Adipose tissue (tissue), 3 donors: Measurements from ENCODE around the gene KIF9. TPM values are rescaled to one million over a fixed set of nuclear protein-coding genes. Genes with fewer than 3 reads are reported as not detected.
"Not testable (repeated sequence)": the region's sequence is repeated elsewhere in the genome, so short reads cannot be mapped to it uniquely, and the experiment has no call there.

Experiments
- H3K27ac ChIP-seq: one replicate; pipeline ENCODE4 v1.5.1; 2013; ENCODE audit warnings: low read depth, low read length
- WGBS, 3 donors: extraction: QIAGEN DNeasy Blood & Tissue Kit; methylation state at CpG; one replicate each; pipeline ENCODE4 v1.1.7; 2013; 5-methylcytosine and 5-hydroxymethylcytosine counted together
- polyA plus RNA-seq, 3 donors: library from polyadenylated mRNA; stranded (reverse); fragments of 200-250 nt; gene quantifications; one replicate each; pipeline ENCODE4 v1.2.3, GENCODE V29; 2013
- donor health status: healthy with polysubstance abuse.
- donor health status: Bipolar disorder and iron deficiency.
- donor health status: healthy.

Gene KIF9
- polyA plus RNA-seq, 3 donors = 6.3 to 10.4 (median 9.2) TPM

GRCh38 chr3:47265008-47265407 lies 17.6 kb downstream of the KIF9 start:
- no peak overlapping the region for H3K27ac ChIP-seq
- 94 to 100% (median 100%) methylated on average over 1 of the region's 1 CpG for WGBS, 3 donors

GRCh38 chr3:47261301-47261700 lies 21.3 kb downstream of the KIF9 start:
- no peak overlapping the region for H3K27ac ChIP-seq
- 90 to 91% (median 91%) methylated on average over 3 of the region's 3 CpGs for WGBS, 3 donors

- H3K27ac ChIP-seq = no peak overlapping the region
- WGBS, 3 donors = 75 to 93% (median 76%) methylated on average over 4 of the region's 4 CpGs
Measured at GRCh38 chr3:47260605-47261004, 22.0 kb downstream of the KIF9 start.

GRCh38 chr3:47259114-47259513 lies 23.5 kb downstream of the KIF9 start:
- no peak overlapping the region for H3K27ac ChIP-seq
- WGBS, 3 donors = 85 to 97% (median 95%) methylated on average over 3 of the region's 3 CpGs

- not testable (repeated sequence) for H3K27ac ChIP-seq
- 82 to 89% (median 84%) methylated on average over 15 to 25 of the region's 25 CpGs for WGBS, 3 donors
Measured at GRCh38 chr3:47256331-47256730, 26.3 kb downstream of the KIF9 start.

GRCh38 chr3:47251689-47252088 lies 30.9 kb downstream of the KIF9 start:
- no peak overlapping the region for H3K27ac ChIP-seq
- 65 to 70% (median 68%) methylated on average over 5 of the region's 5 CpGs for WGBS, 3 donors

- H3K27ac ChIP-seq = not testable (repeated sequence)
- WGBS, 3 donors = 46 to 56% (median 54%) methylated on average over 3 of the region's 3 CpGs
Measured at GRCh38 chr3:47251085-47251484, 31.5 kb downstream of the KIF9 start.

- H3K27ac ChIP-seq = no peak overlapping the region
- WGBS, 3 donors = 64 to 68% (median 66%) methylated on average over 7 of the region's 7 CpGs
Measured at GRCh38 chr3:47250309-47251060, 32.1 kb downstream of the KIF9 start.

GRCh38 chr3:47247131-47248064 lies 35.2 kb downstream of the KIF9 start:
- WGBS, 3 donors = 87 to 92% (median 91%) methylated on average over 14 of the region's 14 CpGs
- no peak overlapping the region for H3K27ac ChIP-seq

- WGBS, 3 donors = 90 to 95% (median 91%) methylated on average over 2 of the region's 2 CpGs
- H3K27ac ChIP-seq = no peak overlapping the region
Measured at GRCh38 chr3:47245271-47245670, 37.3 kb downstream of the KIF9 start.

GRCh38 chr3:47244531-47245100 lies 38.0 kb downstream of the KIF9 start:
- 88 to 91% (median 91%) methylated on average over 10 of the region's 10 CpGs for WGBS, 3 donors
- no peak overlapping the region for H3K27ac ChIP-seq

GRCh38 chr3:47243419-47244147 lies 39.0 kb downstream of the KIF9 start:
- WGBS, 3 donors = 83 to 86% (median 84%) methylated on average over 9 of the region's 9 CpGs
- H3K27ac ChIP-seq = no peak overlapping the region

GRCh38 chr3:47239929-47240328 lies 42.7 kb downstream of the KIF9 start:
- no peak overlapping the region for H3K27ac ChIP-seq
- 88 to 98% (median 90%) methylated on average over 6 of the region's 6 CpGs for WGBS, 3 donors

GRCh38 chr3:47238017-47238416 lies 44.6 kb downstream of the KIF9 start:
- WGBS, 3 donors = 92 to 94% (median 92%) methylated on average over 3 of the region's 3 CpGs
- no peak overlapping the region for H3K27ac ChIP-seq

GRCh38 chr3:47228088-47228487 lies 54.5 kb downstream of the KIF9 start:
- 40 to 87% (median 56%) methylated on average over 1 of the region's 1 CpG for WGBS, 3 donors
- no peak overlapping the region for H3K27ac ChIP-seq

GRCh38 chr3:47227678-47228077 lies 54.9 kb downstream of the KIF9 start:
- H3K27ac ChIP-seq = no peak overlapping the region
- 57 to 78% (median 72%) methylated on average over 7 of the region's 7 CpGs for WGBS, 3 donors

GRCh38 chr3:47225310-47225906 lies 57.2 kb downstream of the KIF9 start:
- no peak overlapping the region for H3K27ac ChIP-seq
- WGBS, 3 donors = 58 to 83% (median 71%) methylated on average over 5 of the region's 5 CpGs

- no peak overlapping the region for H3K27ac ChIP-seq
- 70 to 86% (median 84%) methylated on average over 3 of the region's 3 CpGs for WGBS, 3 donors
Measured at GRCh38 chr3:47223755-47224154, 58.8 kb downstream of the KIF9 start.
